H9 (cell line): ENCODE results near the gene KIRREL3. TPM values are rescaled to one million over a fixed set of nuclear protein-coding genes. Genes with fewer than 3 reads are reported as not detected.

Source experiments
- DNase-seq: peaks from one replicate; pipeline ENCODE4 v3.0.0-alpha.2; 2017
- H2AFZ ChIP-seq: one replicate; pipeline ENCODE4 v1.6.1; 2013; ENCODE audit warnings: mild to moderate bottlenecking, low read length, control low read depth, moderate library complexity
- H2AK5ac ChIP-seq: 2 replicates; pipeline ENCODE4 v1.6.1; 2013; ENCODE audit warnings: low read length, control low read depth, mixed read lengths; ENCODE audit not compliant: insufficient read length
- H2BK120ac ChIP-seq: one replicate; pipeline ENCODE4 v1.6.1; 2013; ENCODE audit warnings: low read depth, mild to moderate bottlenecking, low read length, control low read depth, inconsistent platforms; ENCODE audit not compliant: poor library complexity, severe bottlenecking
- H2BK12ac ChIP-seq: 2 replicates; pipeline ENCODE4 v1.6.1; 2013; ENCODE audit warnings: low read length, control low read depth, mixed read lengths, low read depth; ENCODE audit not compliant: insufficient read length
- H2BK15ac ChIP-seq: 2 replicates; pipeline ENCODE4 v1.6.1; 2013; ENCODE audit warnings: low read depth, low read length, control low read depth
- H2BK20ac ChIP-seq: one replicate; pipeline ENCODE4 v1.6.1; 2013; ENCODE audit warnings: low read depth, mild to moderate bottlenecking, low read length, control low read depth, inconsistent platforms; ENCODE audit not compliant: poor library complexity, severe bottlenecking
- H2BK5ac ChIP-seq: 2 replicates; pipeline ENCODE4 v1.6.1; 2013; ENCODE audit warnings: low read length, control low read depth, mixed read lengths; ENCODE audit not compliant: insufficient read length
- H3K14ac ChIP-seq: 2 replicates; pipeline ENCODE4 v1.6.1; 2013; ENCODE audit warnings: low read length, control low read depth; ENCODE audit not compliant: insufficient read depth
- H3K18ac ChIP-seq: 2 replicates; pipeline ENCODE4 v1.6.1; 2013; ENCODE audit warnings: low read depth, mild to moderate bottlenecking, mixed read lengths, low read length, control low read depth; ENCODE audit not compliant: insufficient read length
- H3K23ac ChIP-seq: 2 replicates; pipeline ENCODE4 v1.6.1; 2013; ENCODE audit warnings: low read length, control low read depth, mixed read lengths, low read depth; ENCODE audit not compliant: insufficient read length
- H3K23me2 ChIP-seq: 2 replicates; pipeline ENCODE4 v1.6.1; 2013; ENCODE audit warnings: low read depth, mild to moderate bottlenecking, mixed read lengths, low read length, control low read depth; ENCODE audit not compliant: insufficient read length, poor library complexity, severe bottlenecking
- H3K27ac ChIP-seq: 2 replicates; pipeline ENCODE4 v1.5.1; 2013; ENCODE audit warnings: low read length, control low read depth, mixed read lengths, low read depth; ENCODE audit not compliant: insufficient read length
- H3K27me3 ChIP-seq: 2 replicates; pipeline ENCODE4 v1.6.1; 2013; ENCODE audit warnings: low read length, control low read depth, inconsistent platforms; ENCODE audit not compliant: insufficient read depth
- H3K4ac ChIP-seq: 2 replicates; pipeline ENCODE4 v1.6.1; 2013; ENCODE audit warnings: low read depth, mild to moderate bottlenecking, control low read depth, inconsistent platforms, low read length, moderate library complexity
- H3K4me1 ChIP-seq: 2 replicates; pipeline ENCODE4 v1.6.1; 2013; ENCODE audit warnings: low read length, control low read depth, inconsistent platforms; ENCODE audit not compliant: insufficient read depth
- H3K4me2 ChIP-seq: 2 replicates; pipeline ENCODE4 v1.6.1; 2013; ENCODE audit warnings: low read length, control low read depth, mixed read lengths; ENCODE audit not compliant: insufficient read length, insufficient read depth
- H3K56ac ChIP-seq: 2 replicates; pipeline ENCODE4 v1.6.1; 2013; ENCODE audit warnings: low read depth, mild to moderate bottlenecking, mixed read lengths, low read length, control low read depth; ENCODE audit not compliant: insufficient read length
- H3K79me1 ChIP-seq: 2 replicates; pipeline ENCODE4 v1.6.1; 2013; ENCODE audit warnings: low read depth, mild to moderate bottlenecking, moderate library complexity, low read length, control low read depth, inconsistent platforms; ENCODE audit not compliant: insufficient read depth, poor library complexity, severe bottlenecking
- H3K79me2 ChIP-seq: 2 replicates; pipeline ENCODE4 v1.6.1; 2013; ENCODE audit warnings: low read length, control low read depth, inconsistent platforms; ENCODE audit not compliant: insufficient read depth
- H3K9ac ChIP-seq: 2 replicates; pipeline ENCODE4 v1.6.1; 2013; ENCODE audit warnings: low read length, control low read depth, mixed read lengths; ENCODE audit not compliant: insufficient read length; ENCODE audit errors: extremely low read depth
- H3K9me3 ChIP-seq: one replicate; pipeline ENCODE4 v1.6.1; 2013; ENCODE audit warnings: low read depth, low read length, inconsistent platforms; ENCODE audit not compliant: control insufficient read depth
- H3T11ph ChIP-seq: one replicate; pipeline ENCODE4 v1.6.1; 2013; ENCODE audit warnings: mild to moderate bottlenecking, low read length, control low read depth, inconsistent platforms
- H4K20me1 ChIP-seq: one replicate; pipeline ENCODE4 v1.6.1; 2013; ENCODE audit not compliant: control insufficient read depth, insufficient read length, insufficient read depth
- H4K5ac ChIP-seq: 2 replicates; pipeline ENCODE4 v1.6.1; 2013; ENCODE audit warnings: low read depth, mild to moderate bottlenecking, mixed read lengths, low read length, control low read depth; ENCODE audit not compliant: insufficient read length
- H4K8ac ChIP-seq: replicated peaks from 2 replicates; pipeline ENCODE4 v1.6.1; 2013; ENCODE audit warnings: low read length, control low read depth, mixed read lengths, low read depth; ENCODE audit not compliant: insufficient read length
- H4K91ac ChIP-seq: 2 replicates; pipeline ENCODE4 v1.6.1; 2013; ENCODE audit warnings: low read depth, mild to moderate bottlenecking, moderate library complexity, mixed read lengths, low read length, control low read depth; ENCODE audit not compliant: insufficient read length
- H3K27ac Mint-ChIP-seq, 3 experiments: 2 replicates in 2 of 3; 3 replicates in 1 of 3; pipeline ENCODE4 v1.8.0; 2020 to 2021; ENCODE audit warnings: mixed read lengths in 3 of 3, mild to moderate bottlenecking in 1 of 3, moderate library complexity in 1 of 3
- H3K27me3 Mint-ChIP-seq: 2 replicates; pipeline ENCODE4 v1.8.0; 2021; ENCODE audit warnings: low read depth, mild to moderate bottlenecking, moderate library complexity, mixed read lengths
- H3K36me3 Mint-ChIP-seq, 3 experiments: 2 replicates in 2 of 3; 3 replicates in 1 of 3; pipeline ENCODE4 v1.8.0; 2020 to 2021; ENCODE audit warnings: low read depth in 3 of 3, mixed read lengths in 3 of 3; ENCODE audit not compliant: insufficient read depth in 1 of 3
- H3K4me1 Mint-ChIP-seq, 2 experiments: 2 replicates each; pipeline ENCODE4 v1.8.0; 2020; ENCODE audit warnings: mixed read lengths in 2 of 2
- H3K4me3 Mint-ChIP-seq, 2 experiments: 2 replicates in 1 of 2; 3 replicates in 1 of 2; pipeline ENCODE4 v1.8.0; 2020 to 2021; ENCODE audit warnings: mild to moderate bottlenecking in 2 of 2, mixed read lengths in 2 of 2, moderate library complexity in 1 of 2
- H3K9me3 Mint-ChIP-seq, 2 experiments: 2 replicates in 1 of 2; 3 replicates in 1 of 2; pipeline ENCODE4 v1.8.0; 2020; ENCODE audit warnings: mild to moderate bottlenecking in 2 of 2, mixed read lengths in 2 of 2, moderate library complexity in 1 of 2
- CTCF ChIP-seq: fragments of 200-600 bp; sonication (generic); conservative IDR thresholded peaks from 3 replicates; pipeline ENCODE4 v1.8.0; 2021; ENCODE audit warnings: antibody characterized with exemption, mild to moderate bottlenecking
- WGBS: extraction: QIAGEN DNeasy Blood & Tissue Kit; methylation state at CpG from one replicate; pipeline ENCODE4 v1.1.7; 2013; ENCODE audit warnings: missing lambda C conversion rate, low lambda C conversion rate, mixed read lengths; ENCODE audit not compliant: insufficient read length; ENCODE audit errors: extremely low coverage; 5-methylcytosine and 5-hydroxymethylcytosine counted together
- total RNA-seq: library from RNA; stranded (reverse); gene quantifications from 2 replicates; pipeline ENCODE4 v1.2.1, GENCODE V29; 2021

KIRREL3 gene
- total RNA-seq, 1 experiment from 2014 or later = 0.17 TPM

DNA sequence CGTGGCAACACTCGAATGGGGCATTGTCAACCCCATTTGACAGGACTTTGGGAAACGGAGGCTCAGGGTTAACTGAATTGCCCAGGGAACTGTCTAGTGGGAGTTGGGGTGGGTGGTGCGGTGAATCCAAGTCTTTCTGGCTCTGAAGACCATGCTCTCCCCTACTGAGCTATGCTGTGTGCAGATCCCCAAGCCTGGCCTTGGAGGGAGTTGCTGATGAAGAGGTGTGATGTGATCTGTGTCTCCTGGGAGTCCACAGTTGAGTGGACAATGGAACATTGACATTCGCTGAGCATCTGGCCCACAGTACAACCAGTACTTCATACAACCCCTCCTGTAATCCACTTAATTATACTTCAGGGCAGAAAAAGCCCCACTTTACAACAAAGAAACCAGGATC lies 472.9 kb downstream of the KIRREL3 start:
- no peak for TF ChIP-seq CTCF
- Histone ChIP-seq H3K4me2 (no peak overlapping the region), H3K9ac (no peak overlapping the region), H3T11ph (no peak overlapping the region), H3K23me2 (no peaks in the 10 kb centered on the region), H2BK20ac (no peak overlapping the region), H4K8ac (no peak overlapping the region), H3K4me1 (no peaks in the 10 kb centered on the region), H2BK15ac (no peak overlapping the region), H3K56ac (no peak overlapping the region), H2BK5ac (no peak overlapping the region), H3K79me2 (no peaks in the 10 kb centered on the region), H3K23ac (no peak overlapping the region), H3K9me3 (no peaks in the 10 kb centered on the region), H3K14ac (no peak overlapping the region), H4K20me1 (no peaks in the 10 kb centered on the region), H2BK120ac (no peak overlapping the region), H3K27ac (no peak overlapping the region), H3K18ac (no peak overlapping the region), H2AFZ (no peak overlapping the region), H3K4ac (no peak overlapping the region), H3K27me3 (no peaks in the 10 kb centered on the region), H2AK5ac (no peak overlapping the region), H4K5ac (no peak overlapping the region), H2BK12ac (no peak overlapping the region), H3K79me1 (no peaks in the 10 kb centered on the region), H4K91ac (no peak overlapping the region)
- peaks cover 3 to 12% of the 10 kb centered on the region in 2 experiments for H3K4me1 Mint-ChIP-seq
- no peak overlapping the region; a peak in 1 of 7 replicates for H3K27ac Mint-ChIP-seq
- no peaks in the 10 kb centered on the region for H3K9me3 Mint-ChIP-seq
- DNase-seq = no peak
- peaks cover 8% of the 10 kb centered on the region for H3K27me3 Mint-ChIP-seq
- no CpG with 5 or more reads among the region's 5 CpGs for WGBS
- no peaks in the 10 kb centered on the region for H3K36me3 Mint-ChIP-seq
- no peak overlapping the region for H3K4me3 Mint-ChIP-seq
